DOHH2 (cell line): Measurements from ENCODE around the gene NOXA1.

Experiments used
- EZH2phosphoT487 ChIP-seq: fragments of 200-600 bp; sonication (generic); IDR thresholded peaks from 2 replicates; pipeline ENCODE4 v1.6.1; 2017; ENCODE audit warnings: borderline replicate concordance, mild to moderate bottlenecking, antibody characterized with exemption, low read length, moderate library complexity, mixed read lengths
- TF ChIP-seq, protein P1 (sequence below): fragments of 200-600 bp; sonication (generic); IDR thresholded peaks from one replicate; pipeline ENCODE4 v1.5.1; 2014; ENCODE audit warnings: antibody characterized with exemption, mild to moderate bottlenecking, low read depth, low read length; ENCODE audit not compliant: poor library complexity, severe bottlenecking

GRCh38 chr9:137409515-137409914 is 13.7 kb upstream of the NOXA1 start:
- TF ChIP-seq, protein P1, sequence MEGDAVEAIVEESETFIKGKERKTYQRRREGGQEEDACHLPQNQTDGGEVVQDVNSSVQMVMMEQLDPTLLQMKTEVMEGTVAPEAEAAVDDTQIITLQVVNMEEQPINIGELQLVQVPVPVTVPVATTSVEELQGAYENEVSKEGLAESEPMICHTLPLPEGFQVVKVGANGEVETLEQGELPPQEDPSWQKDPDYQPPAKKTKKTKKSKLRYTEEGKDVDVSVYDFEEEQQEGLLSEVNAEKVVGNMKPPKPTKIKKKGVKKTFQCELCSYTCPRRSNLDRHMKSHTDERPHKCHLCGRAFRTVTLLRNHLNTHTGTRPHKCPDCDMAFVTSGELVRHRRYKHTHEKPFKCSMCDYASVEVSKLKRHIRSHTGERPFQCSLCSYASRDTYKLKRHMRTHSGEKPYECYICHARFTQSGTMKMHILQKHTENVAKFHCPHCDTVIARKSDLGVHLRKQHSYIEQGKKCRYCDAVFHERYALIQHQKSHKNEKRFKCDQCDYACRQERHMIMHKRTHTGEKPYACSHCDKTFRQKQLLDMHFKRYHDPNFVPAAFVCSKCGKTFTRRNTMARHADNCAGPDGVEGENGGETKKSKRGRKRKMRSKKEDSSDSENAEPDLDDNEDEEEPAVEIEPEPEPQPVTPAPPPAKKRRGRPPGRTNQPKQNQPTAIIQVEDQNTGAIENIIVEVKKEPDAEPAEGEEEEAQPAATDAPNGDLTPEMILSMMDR: no peak
- no peak for TF ChIP-seq EZH2phosphoT487
